A673 (cell line): Measurements from ENCODE around the gene GDF15. TPM values are rescaled to one million over a fixed set of nuclear protein-coding genes. Genes with fewer than 3 reads are reported as not detected.

Experiments
- BruUV-seq: library from RNA; stranded (reverse); fragments of 400-500 nt; replicated peaks from 2 replicates; lab custom pipeline; 2021; lab: Mats Ljungman, UMichigan
- CTCF ChIA-PET: fragments of 300-600 bp; sonication (Branson Sonifier 250); formaldehyde crosslinking; loops from one replicate; lab custom pipeline; 2022; ENCODE audit warnings: antibody characterized with exemption; lab: Charles Lee
- POLR2A ChIA-PET: fragments of 300-600 bp; sonication (Branson Sonifier 250); formaldehyde crosslinking; loops from one replicate; lab custom pipeline; 2022; ENCODE audit warnings: antibody characterized with exemption; ENCODE audit not compliant: low non-redundant PET; lab: Charles Lee
- DNase-seq: peaks from one replicate; pipeline ENCODE4 v3.0.0-alpha.2; 2015; ENCODE audit warnings: low spot score
- H3K27ac ChIP-seq: fragments of 200-600 bp; sonication (generic); 2 replicates; pipeline ENCODE4 v1.5.1; 2016; ENCODE audit warnings: mixed run types, low read depth, mild to moderate bottlenecking, mixed read lengths, antibody characterized with exemption, low read length; ENCODE audit not compliant: poor library complexity, severe bottlenecking
- H3K27me3 ChIP-seq: fragments of 200-600 bp; sonication (generic); replicated peaks from 2 replicates; pipeline ENCODE4 v1.6.1; 2017; ENCODE audit warnings: mixed run types, low read depth, mild to moderate bottlenecking, mixed read lengths, antibody characterized with exemption, low read length; ENCODE audit not compliant: insufficient read depth, poor library complexity
- H3K36me3 ChIP-seq: fragments of 200-600 bp; sonication (generic); 2 replicates; pipeline ENCODE4 v1.6.1; 2016; ENCODE audit warnings: mixed run types, mild to moderate bottlenecking, mixed read lengths, antibody characterized with exemption, low read length; ENCODE audit not compliant: insufficient read depth, poor library complexity, severe bottlenecking
- H3K4me1 ChIP-seq: fragments of 200-600 bp; sonication (generic); 2 replicates; pipeline ENCODE4 v1.6.1; 2017; ENCODE audit warnings: mixed run types, mild to moderate bottlenecking, mixed read lengths, antibody characterized with exemption, low read length; ENCODE audit not compliant: insufficient read depth, poor library complexity, severe bottlenecking
- H3K4me3 ChIP-seq: fragments of 200-600 bp; sonication (generic); 2 replicates; pipeline ENCODE4 v1.5.1; 2016; ENCODE audit warnings: low read depth, mixed run types, mild to moderate bottlenecking, mixed read lengths, low read length; ENCODE audit not compliant: poor library complexity, severe bottlenecking
- H3K9me3 ChIP-seq: fragments of 200-600 bp; sonication (generic); 2 replicates; pipeline ENCODE4 v1.6.1; 2016; ENCODE audit warnings: mixed run types, low read depth, mild to moderate bottlenecking, mixed read lengths, antibody characterized with exemption, low read length; ENCODE audit not compliant: poor library complexity, severe bottlenecking
- EZH2 ChIP-seq: fragments of 200-600 bp; sonication (generic); IDR thresholded peaks from 2 replicates; pipeline ENCODE4 v1.6.1; 2017; ENCODE audit warnings: borderline replicate concordance, low read depth, mild to moderate bottlenecking, mixed read lengths, antibody characterized with exemption, low read length; ENCODE audit not compliant: poor library complexity, severe bottlenecking
- intact Hi-C: fragments of 100-400 bp; cut with micrococcal nuclease; formaldehyde crosslinking; loops from one replicate; pipeline ENCODE4 v1.10.0; 2022; ENCODE audit not compliant: unreplicated experiment
- total RNA-seq: library from RNA; stranded (reverse); gene quantifications from 2 replicates; pipeline ENCODE4 v1.2.3, GENCODE V29; 2021
- TF ChIP-seq, protein P1 (sequence below): fragments of 300-800, 200-600 bp; sonication (generic); conservative IDR thresholded peaks from 2 replicates; pipeline ENCODE4 v1.5.1; 2017; ENCODE audit warnings: low read depth, mild to moderate bottlenecking, antibody characterized with exemption, low read length, moderate library complexity, mixed read lengths

The GDF15 gene
- total RNA-seq, 1 experiment from 2014 or later: 4.0 TPM

DNA sequence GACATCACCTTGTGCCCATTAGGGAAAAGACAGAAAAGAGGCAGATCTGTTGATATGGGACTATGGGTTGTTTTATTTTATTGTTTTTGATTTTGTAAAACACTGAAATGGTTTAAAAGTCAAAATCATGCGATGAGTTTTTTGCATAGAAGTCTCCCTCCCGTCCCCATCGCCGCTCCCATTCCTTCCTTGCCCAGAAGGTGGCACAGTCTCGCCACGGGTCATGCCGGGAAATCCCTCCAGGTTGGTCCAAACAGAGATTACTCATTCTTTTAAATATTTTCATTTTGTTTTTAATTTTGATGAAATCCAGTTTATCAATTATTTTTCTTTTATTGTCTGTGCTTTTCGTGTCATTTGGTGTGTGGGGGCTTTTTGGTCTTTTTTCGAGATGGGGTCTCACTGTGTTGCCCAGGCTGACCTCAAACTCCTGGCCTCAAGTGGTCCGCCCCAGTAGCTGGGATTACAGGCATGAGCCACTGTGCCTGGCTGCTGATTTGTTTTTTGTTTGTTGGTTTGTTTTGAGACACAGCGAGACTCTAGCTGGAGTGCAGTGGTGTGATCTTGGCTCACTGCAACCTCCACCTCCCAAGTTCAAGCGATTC, 36.3 kb upstream of the GDF15 start:
- DNase-seq: peak; percentile 69
- TF ChIP-seq, protein P1, sequence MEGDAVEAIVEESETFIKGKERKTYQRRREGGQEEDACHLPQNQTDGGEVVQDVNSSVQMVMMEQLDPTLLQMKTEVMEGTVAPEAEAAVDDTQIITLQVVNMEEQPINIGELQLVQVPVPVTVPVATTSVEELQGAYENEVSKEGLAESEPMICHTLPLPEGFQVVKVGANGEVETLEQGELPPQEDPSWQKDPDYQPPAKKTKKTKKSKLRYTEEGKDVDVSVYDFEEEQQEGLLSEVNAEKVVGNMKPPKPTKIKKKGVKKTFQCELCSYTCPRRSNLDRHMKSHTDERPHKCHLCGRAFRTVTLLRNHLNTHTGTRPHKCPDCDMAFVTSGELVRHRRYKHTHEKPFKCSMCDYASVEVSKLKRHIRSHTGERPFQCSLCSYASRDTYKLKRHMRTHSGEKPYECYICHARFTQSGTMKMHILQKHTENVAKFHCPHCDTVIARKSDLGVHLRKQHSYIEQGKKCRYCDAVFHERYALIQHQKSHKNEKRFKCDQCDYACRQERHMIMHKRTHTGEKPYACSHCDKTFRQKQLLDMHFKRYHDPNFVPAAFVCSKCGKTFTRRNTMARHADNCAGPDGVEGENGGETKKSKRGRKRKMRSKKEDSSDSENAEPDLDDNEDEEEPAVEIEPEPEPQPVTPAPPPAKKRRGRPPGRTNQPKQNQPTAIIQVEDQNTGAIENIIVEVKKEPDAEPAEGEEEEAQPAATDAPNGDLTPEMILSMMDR: peak; percentile 92
- no peak for TF ChIP-seq EZH2
- Histone ChIP-seq H3K9me3 (no peaks in the 10 kb centered on the region), H3K27me3 (no peaks in the 10 kb centered on the region), H3K4me3 (no peak overlapping the region), H3K4me1 (peaks cover 7% of the 10 kb centered on the region), H3K36me3 (no peaks in the 10 kb centered on the region), H3K27ac (no peak overlapping the region)
- POLR2A ChIA-PET: no interaction called here
- BruUV-seq: no TSS peak
- CTCF ChIA-PET: interaction anchor here (0.6 to 2.3 kb wide), 6 partner anchors 13 to 179 kb away, joined by 4 to 9 read pairs (median 5); no protein-coding TSS in a partner anchor
- intact Hi-C loops: loop anchor here (1.0 kb wide), 1 partner anchor 61 kb away; no protein-coding TSS in a partner anchor

DNA sequence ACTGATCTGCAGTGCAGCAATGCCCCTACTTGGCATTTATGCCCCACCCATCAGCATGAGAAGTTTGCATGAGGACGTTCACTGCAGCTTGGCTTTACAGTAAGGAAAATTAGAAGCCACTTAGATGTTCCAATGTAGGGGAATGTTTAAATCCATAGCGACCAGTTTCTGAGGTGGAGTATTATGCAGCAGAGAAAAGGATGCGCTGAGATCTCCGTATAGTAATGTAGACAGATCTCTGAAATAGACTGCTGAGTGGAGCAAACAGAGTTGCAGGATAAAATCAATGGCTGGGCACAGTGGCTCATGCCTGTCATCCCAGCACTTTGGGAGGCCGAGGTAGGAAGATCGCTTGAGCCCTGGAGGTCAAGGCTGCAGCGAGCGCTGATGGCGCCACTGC, 35.5 kb upstream of the GDF15 start:
- no TSS peak for BruUV-seq
- no peak for DNase-seq
- intact Hi-C loops: no loop called here
- no peaks in the 10 kb centered on the region for H3K27me3 ChIP-seq
- no peak overlapping the region for H3K4me3 ChIP-seq
- CTCF ChIA-PET: interaction anchor here (0.6 to 2.3 kb wide), 4 partner anchors 14 to 239 kb away, joined by 4 to 9 read pairs (median 8); no protein-coding TSS in a partner anchor
- no peaks in the 10 kb centered on the region for H3K9me3 ChIP-seq
- POLR2A ChIA-PET: no interaction called here
- TF ChIP-seq, protein P1: no peak
- TF ChIP-seq EZH2: no peak
- H3K36me3 ChIP-seq: no peaks in the 10 kb centered on the region
- no peak overlapping the region for H3K27ac ChIP-seq
- peaks cover 7% of the 10 kb centered on the region for H3K4me1 ChIP-seq

DNA sequence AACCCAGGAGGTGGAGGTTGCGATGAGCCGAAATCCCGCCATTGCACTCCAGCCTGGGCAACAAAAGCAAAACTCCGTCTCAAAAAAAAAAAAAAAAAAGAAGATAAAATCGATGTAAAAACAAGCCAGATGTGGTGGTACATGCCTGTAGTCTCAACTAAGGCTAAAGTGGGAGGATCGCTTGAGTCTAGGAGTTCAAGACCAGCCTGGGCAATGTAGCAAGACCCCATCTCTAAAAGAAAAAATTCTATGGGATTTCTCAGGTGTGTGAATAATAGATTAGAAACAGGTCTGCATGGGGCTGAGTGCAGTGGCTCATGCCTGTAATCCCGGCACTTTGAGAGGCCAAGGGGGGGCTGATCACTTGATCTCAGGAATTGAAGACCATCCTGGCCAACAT, 34.4 kb upstream of the GDF15 start:
- DNase-seq: no peak
- Histone ChIP-seq H3K4me1 (no peaks in the 10 kb centered on the region), H3K4me3 (no peak overlapping the region), H3K27me3 (no peaks in the 10 kb centered on the region), H3K27ac (no peak overlapping the region), H3K9me3 (no peaks in the 10 kb centered on the region), H3K36me3 (no peaks in the 10 kb centered on the region)
- CTCF ChIA-PET: no interaction called here
- TF ChIP-seq, protein P1: no peak
- TF ChIP-seq EZH2: no peak
- POLR2A ChIA-PET: no interaction called here
- BruUV-seq: no TSS peak
- intact Hi-C loops: no loop called here
